Effector memory CD4-positive, alpha-beta T cell (primary cell): ENCODE measurements around the gene MFNG.

Experiments used
- DNase-seq, 3 donors: peaks; one replicate each; pipeline ENCODE4 v3.0.0-alpha.2; 2020
- H3K27ac ChIP-seq: 2 replicates; pipeline ENCODE4 v1.7.0; 2013; ENCODE audit warnings: mild to moderate bottlenecking, low read length, moderate library complexity; ENCODE audit not compliant: insufficient read depth, poor library complexity, severe bottlenecking
- H3K27me3 ChIP-seq: replicated peaks from 2 replicates; pipeline ENCODE4 v1.7.0; 2013; ENCODE audit warnings: mild to moderate bottlenecking, low read length; ENCODE audit not compliant: insufficient read depth, control insufficient read depth, poor library complexity, severe bottlenecking
- H3K36me3 ChIP-seq: 2 replicates; pipeline ENCODE4 v1.7.0; 2013; ENCODE audit warnings: mild to moderate bottlenecking, low read length, moderate library complexity; ENCODE audit not compliant: control insufficient read depth, insufficient read depth
- H3K4me1 ChIP-seq: 2 replicates; pipeline ENCODE4 v1.7.0; 2013; ENCODE audit warnings: low read length, mild to moderate bottlenecking; ENCODE audit not compliant: control insufficient read depth, insufficient read depth, poor library complexity, severe bottlenecking
- H3K4me3 ChIP-seq: 2 replicates; pipeline ENCODE4 v1.7.0; 2013; ENCODE audit warnings: low read length, low read depth, mild to moderate bottlenecking; ENCODE audit not compliant: insufficient read depth, poor library complexity, severe bottlenecking
- H3K9me3 ChIP-seq: 2 replicates; pipeline ENCODE4 v1.7.0; 2013; ENCODE audit warnings: mild to moderate bottlenecking, low read length, moderate library complexity; ENCODE audit not compliant: control insufficient read depth

Gene MFNG

GRCh38 chr22:37496651-37497050 lies 10.5 kb upstream of the MFNG start:
- Histone ChIP-seq H3K9me3 (no peaks in the 10 kb centered on the region), H3K4me1 (peaks cover 8% of the 10 kb centered on the region), H3K27me3 (no peaks in the 10 kb centered on the region), H3K4me3 (no peak overlapping the region), H3K36me3 (no peaks in the 10 kb centered on the region), H3K27ac (no peak overlapping the region)
- no peak for DNase-seq

- Histone ChIP-seq H3K36me3 (no peaks in the 10 kb centered on the region), H3K9me3 (no peaks in the 10 kb centered on the region), H3K4me1 (peaks cover 15% of the 10 kb centered on the region), H3K27ac (no peak overlapping the region), H3K27me3 (no peaks in the 10 kb centered on the region), H3K4me3 (no peak overlapping the region)
- DNase-seq = no peak
Observed at GRCh38 chr22:37493979-37494378, 7.8 kb upstream of the MFNG start.

GRCh38 chr22:37492428-37493344 lies 6.5 kb upstream of the MFNG start:
- H3K27me3 ChIP-seq = no peaks in the 10 kb centered on the region
- H3K27ac ChIP-seq = no peak overlapping the region
- no peak overlapping the region for H3K4me3 ChIP-seq
- peaks cover 24% of the 10 kb centered on the region for H3K4me1 ChIP-seq
- H3K36me3 ChIP-seq = no peaks in the 10 kb centered on the region
- no peaks in the 10 kb centered on the region for H3K9me3 ChIP-seq
- peak in 2 of 3 donors; percentile 14 to 24 for DNase-seq

- DNase-seq = no peak
- Histone ChIP-seq H3K9me3 (no peaks in the 10 kb centered on the region), H3K27me3 (no peaks in the 10 kb centered on the region), H3K4me3 (no peak overlapping the region), H3K4me1 (peaks cover 33% of the 10 kb centered on the region), H3K27ac (no peak overlapping the region), H3K36me3 (no peaks in the 10 kb centered on the region)
Observed at GRCh38 chr22:37491559-37492427, 5.6 kb upstream of the MFNG start.

GRCh38 chr22:37491106-37491505 lies 4.9 kb upstream of the MFNG start:
- Histone ChIP-seq H3K27ac (no peak overlapping the region), H3K36me3 (no peaks in the 10 kb centered on the region), H3K27me3 (no peaks in the 10 kb centered on the region), H3K9me3 (no peaks in the 10 kb centered on the region), H3K4me1 (peaks cover 36% of the 10 kb centered on the region), H3K4me3 (no peak overlapping the region)
- no peak for DNase-seq

- H3K27me3 ChIP-seq = no peaks in the 10 kb centered on the region
- H3K27ac ChIP-seq = no peak overlapping the region
- no peaks in the 10 kb centered on the region for H3K36me3 ChIP-seq
- H3K4me1 ChIP-seq = peaks cover 39% of the 10 kb centered on the region
- no peak for DNase-seq
- H3K9me3 ChIP-seq = no peaks in the 10 kb centered on the region
- H3K4me3 ChIP-seq = no peak overlapping the region
Observed at GRCh38 chr22:37489983-37490382, 3.8 kb upstream of the MFNG start.

- Histone ChIP-seq H3K9me3 (no peaks in the 10 kb centered on the region), H3K27me3 (no peaks in the 10 kb centered on the region), H3K27ac (peak overlapping the region; percentile 0), H3K4me3 (no peak overlapping the region), H3K36me3 (no peaks in the 10 kb centered on the region), H3K4me1 (peaks cover 54% of the 10 kb centered on the region)
- no peak for DNase-seq
Observed at GRCh38 chr22:37488337-37489135, 2.4 kb upstream of the MFNG start.

GRCh38 chr22:37487571-37487970 lies 1.4 kb upstream of the MFNG start:
- H3K4me1 ChIP-seq = peaks cover 61% of the 10 kb centered on the region
- no peaks in the 10 kb centered on the region for H3K9me3 ChIP-seq
- no peak overlapping the region for H3K27ac ChIP-seq
- DNase-seq = no peak
- H3K4me3 ChIP-seq = no peak overlapping the region
- H3K27me3 ChIP-seq = no peaks in the 10 kb centered on the region
- H3K36me3 ChIP-seq = no peaks in the 10 kb centered on the region

- Histone ChIP-seq H3K27ac (peak overlapping the region; percentile 84), H3K4me3 (peak overlapping the region; percentile 75), H3K36me3 (no peaks in the 10 kb centered on the region), H3K27me3 (no peaks in the 10 kb centered on the region), H3K4me1 (peaks cover 62% of the 10 kb centered on the region), H3K9me3 (no peaks in the 10 kb centered on the region)
- no peak for DNase-seq
Observed at GRCh38 chr22:37487129-37487528, 945 bp upstream of the MFNG start.
